ENCODE data around the gene PAK1.

- TF ChIP-seq CTCF (IDR thresholded peaks at IDR 0.05; ENCODE audit: insufficient read depth, low read depth, low read length) (no peak), EZH2 (IDR thresholded peaks at IDR 0.05; ENCODE audit: insufficient read depth, low read length) (no peak)
Measured at GRCh38 chr11:77375107-77375506, 98.8 kb downstream of the PAK1 start.
